GM04504 (cell line): Measurements from ENCODE around the gene FAM78A.

Source experiments
- DNase-seq: peaks from one replicate; pipeline ENCODE4 v3.0.0-alpha.2; 2012; ENCODE audit warnings: low read depth

Gene FAM78A, protein sequence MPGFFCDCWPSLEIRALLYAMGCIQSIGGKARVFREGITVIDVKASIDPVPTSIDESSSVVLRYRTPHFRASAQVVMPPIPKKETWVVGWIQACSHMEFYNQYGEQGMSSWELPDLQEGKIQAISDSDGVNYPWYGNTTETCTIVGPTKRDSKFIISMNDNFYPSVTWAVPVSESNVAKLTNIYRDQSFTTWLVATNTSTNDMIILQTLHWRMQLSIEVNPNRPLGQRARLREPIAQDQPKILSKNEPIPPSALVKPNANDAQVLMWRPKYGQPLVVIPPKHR

GRCh38 chr9:131276094-131276888 is at the start of gene FAM78A:
Gene FAM78A, minus strand, starts transcription at chr9:131276510. Its CDS starts 331 bp downstream, at chr9:131276179.
- DNase-seq = no peak

- no peak for DNase-seq
These were observed 48.7 kb upstream of the FAM78A start for GRCh38 chr9:131324736-131325679.

GRCh38 chr9:131323629-131324028 is 47.3 kb upstream of the FAM78A start:
- no peak for DNase-seq

DNA sequence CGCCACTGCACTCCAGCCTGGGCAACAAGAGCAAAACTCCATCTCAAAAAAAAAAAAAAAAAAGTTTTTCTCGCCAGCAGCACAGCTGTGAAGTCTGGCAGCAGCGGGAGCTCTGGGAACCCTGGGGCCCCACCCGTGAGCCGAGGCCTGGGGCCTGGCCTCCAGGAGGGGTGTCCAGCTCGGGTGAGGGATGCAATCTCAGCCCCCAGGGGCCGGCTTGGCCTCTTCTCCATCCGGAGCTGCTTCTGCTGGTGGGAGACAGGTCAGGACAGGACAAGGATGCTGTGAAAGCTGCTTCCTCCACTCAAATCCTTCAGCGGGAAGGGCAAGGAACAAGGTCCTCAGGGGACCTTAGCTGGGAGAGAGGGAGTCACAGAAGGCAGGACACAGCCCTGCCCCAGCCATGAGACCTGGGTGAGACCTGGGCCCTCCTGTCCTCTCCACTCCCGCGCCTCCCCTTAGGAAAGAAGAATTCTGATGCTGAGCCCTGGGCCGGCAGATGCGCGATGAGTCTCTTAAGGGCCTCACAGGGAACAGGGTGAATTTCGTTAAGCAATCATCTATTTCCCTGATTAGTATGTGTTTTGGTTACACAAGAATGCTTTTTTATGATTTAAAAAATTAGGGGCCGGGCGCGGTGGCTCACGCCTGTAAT is 43.8 kb upstream of the FAM78A start:
- no peak for DNase-seq

- DNase-seq = no peak
These were observed 43.2 kb upstream of the FAM78A start for GRCh38 chr9:131319486-131319885.

DNA sequence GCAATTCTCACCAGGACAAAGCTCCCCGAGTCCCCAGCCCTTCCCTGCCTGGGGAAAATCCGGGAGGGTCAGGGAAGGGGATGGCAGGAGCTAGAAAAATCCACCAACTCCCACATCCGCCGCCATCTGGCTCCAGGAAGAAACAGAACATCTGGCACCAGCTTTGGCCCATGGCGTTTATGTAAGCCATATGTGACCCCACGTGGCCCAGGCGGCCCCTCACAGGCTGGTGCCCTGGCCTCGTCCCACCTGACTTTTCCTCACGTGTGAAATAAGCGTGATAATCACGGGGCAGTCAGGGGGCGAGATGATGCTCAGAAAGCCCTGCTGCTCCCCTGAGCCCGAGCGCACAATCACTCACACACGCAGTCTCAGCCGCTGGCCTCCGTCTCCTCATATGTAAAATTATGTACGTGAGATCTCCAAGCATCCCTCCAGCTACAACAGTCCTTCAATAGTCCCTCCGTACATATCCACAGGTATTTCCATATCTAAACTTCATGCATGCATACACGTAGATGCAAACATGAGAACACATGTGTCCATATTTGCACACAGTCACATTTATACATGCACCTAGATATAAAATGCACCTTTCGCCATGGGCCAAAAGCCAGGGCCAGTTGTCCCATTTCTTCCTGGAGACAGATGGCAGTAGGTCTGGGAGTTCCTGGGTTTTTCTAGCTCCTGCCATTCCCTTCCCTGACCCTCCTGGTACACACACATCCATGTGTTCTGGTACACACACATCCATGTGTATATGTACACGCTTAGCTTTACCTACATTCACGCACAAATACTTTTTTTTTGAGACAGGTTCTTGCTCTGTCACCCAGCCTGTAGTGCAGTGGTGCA is 42.1 kb upstream of the FAM78A start:
- no peak for DNase-seq

DNA sequence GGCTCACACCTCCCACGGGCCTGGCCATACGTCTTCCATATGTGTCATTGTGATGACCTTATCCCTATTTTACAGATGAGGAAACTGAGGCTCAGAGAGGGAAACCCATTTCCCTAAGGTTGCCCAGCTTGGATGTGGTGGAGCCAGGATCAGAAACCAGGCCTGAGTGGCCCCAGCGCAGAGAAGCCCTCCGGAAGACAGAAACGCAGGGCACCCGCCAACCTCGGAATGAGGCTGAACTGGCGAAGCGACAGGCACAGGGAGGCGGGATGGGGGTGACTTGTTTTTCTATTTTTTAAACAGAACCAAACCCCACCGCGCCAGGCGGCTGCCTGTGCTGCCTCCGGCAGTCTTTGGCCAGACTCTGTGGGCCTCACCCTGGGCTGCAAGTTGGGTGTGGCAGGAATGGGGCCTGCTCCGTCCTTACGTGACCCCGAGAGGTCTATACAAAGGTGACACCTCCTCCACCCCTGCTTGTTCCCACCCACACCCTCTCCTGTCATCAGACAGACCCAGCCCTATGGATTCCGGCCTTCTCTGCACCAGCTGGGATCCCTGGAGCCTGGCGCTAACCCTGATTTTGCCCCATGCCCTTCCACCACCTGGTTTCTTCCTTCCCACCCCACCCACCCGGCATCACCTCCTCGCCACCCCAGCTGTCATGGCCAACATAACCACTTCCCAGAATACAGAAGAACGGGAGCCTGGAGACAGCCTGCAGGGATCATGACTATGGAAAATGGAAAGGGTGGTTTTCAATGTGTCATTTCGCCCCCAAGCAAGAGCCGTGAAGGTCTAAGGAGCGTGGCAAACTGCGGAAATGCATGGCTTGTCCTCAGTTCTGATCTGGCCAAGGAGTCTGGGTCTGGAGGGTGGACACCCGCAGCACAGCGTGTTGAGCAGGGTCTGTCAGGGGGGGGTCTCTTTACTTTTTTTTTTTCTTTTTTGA is 36.8 kb upstream of the FAM78A start:
- DNase-seq = no peak

GRCh38 chr9:131312246-131312645 is 35.9 kb upstream of the FAM78A start:
- DNase-seq = no peak

DNA sequence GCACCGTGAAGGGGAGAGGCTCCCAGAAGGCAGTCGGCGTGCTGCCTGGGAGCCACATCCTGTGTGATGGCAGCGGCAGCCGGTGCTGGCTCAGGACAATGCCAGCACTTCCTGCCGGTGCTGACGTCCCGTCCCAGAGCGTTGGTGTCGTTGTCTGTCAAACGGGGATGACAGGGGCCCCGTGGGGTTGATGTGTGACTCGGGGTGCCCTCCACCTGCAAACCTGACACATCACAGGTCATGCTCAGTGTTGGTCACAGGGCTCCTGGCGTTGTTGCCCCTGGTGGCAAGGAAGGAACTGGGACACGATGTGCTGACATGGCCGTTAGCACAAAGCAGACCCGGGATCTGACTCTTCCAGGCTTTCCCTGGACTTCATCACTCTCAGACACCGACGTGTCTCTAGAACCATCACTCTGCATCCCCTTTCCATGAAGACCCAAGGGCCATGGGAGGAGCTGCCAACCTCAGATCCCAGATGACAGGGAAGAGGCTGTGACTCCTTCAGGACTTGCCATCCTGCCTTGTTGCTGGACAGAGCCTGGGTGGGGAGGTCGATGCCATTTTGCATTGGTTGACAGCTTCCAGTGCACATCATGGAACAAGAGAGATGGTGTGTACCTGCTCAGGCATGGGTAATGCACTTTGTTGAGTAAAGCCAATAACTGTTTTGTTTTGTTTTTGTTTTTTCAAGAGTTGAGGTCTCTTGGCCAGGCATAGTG is 34.7 kb upstream of the FAM78A start:
- no peak for DNase-seq

DNA sequence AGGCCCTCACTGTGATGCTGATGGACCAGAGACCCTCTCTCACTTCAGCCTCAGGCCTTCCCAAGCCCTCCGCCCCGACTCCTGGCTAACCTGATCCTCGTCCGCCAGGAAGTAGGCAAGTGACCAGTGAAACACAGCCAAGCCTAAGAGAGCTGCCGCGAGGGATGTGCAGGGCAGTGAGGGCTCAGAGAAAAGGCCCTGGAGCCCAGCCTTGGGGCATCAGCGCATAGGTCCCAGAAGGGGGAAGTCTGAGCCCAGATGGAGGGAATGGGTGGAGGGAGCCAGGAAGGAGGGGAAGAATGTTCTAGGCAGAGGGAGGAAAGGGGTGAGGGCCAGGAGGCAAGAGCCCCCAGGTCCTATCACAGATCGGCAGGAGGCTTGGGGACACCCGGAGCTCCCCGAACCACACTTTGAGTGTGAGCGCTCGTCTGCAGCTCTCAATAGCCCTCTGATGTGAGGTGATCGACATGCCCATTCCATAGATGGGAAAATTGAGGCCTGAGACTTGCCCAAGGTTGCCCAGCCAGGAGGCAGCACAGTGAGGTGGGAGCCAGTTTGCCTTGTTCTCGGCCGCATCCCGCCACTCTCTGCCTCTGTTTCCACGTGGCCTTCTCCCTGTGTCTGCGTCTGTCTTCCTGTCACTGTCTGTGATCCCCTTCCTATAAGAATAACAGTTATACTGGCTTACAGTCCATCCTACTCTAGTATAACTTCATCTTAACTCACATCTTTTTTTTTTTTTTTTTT is 33.4 kb upstream of the FAM78A start:
- no peak for DNase-seq

DNA sequence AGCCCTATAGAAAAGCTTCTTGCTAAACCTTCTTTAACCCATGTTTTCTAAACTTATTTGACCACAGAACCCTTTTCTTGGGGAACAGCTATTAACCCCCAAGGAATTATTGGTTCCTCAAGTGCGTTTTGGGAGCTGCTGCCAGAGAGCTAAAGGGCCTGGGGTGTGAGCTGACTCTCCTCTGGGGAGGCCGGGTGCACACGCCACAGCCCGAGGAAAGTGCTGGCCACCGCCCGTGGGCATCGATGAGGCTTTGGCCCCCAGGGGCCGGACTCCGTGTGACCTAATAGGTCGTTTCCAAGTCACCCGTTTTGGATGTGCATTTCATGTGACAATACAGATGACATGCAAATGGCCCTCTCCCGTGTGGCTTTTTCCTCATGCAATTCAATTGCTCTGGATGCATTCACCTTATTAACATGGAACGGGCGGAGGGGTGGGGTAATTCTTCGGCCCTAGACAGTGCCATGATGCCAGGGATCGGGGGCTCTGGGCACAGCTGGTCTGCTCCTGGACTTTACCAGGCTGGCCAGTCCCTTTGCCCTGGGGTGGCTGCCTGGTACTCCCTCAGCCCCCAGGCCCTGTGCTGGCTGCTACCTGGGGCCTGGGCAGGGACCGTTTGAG is 32.7 kb upstream of the FAM78A start:
- DNase-seq = no peak

- no peak for DNase-seq
These were observed 32.1 kb upstream of the FAM78A start for GRCh38 chr9:131308452-131308851.

DNA sequence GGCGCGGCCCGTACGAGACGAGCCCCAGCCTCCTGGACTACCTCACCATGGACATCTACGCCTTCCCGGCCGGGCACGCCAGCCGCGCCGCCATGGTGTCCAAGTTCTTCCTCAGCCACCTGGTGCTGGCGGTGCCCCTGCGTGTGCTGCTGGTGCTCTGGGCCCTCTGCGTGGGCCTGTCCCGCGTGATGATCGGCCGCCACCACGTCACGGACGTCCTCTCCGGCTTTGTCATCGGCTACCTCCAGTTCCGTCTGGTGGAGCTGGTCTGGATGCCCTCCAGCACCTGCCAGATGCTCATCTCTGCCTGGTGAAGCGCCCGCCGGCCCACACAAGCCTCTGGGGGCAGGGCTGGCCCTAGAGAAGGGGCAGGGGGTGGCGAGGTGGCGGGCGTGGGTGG is 31.7 kb upstream of the FAM78A start:
- DNase-seq = no peak

GRCh38 chr9:131306397-131307004 is 30.2 kb upstream of the FAM78A start:
- DNase-seq = no peak

DNA sequence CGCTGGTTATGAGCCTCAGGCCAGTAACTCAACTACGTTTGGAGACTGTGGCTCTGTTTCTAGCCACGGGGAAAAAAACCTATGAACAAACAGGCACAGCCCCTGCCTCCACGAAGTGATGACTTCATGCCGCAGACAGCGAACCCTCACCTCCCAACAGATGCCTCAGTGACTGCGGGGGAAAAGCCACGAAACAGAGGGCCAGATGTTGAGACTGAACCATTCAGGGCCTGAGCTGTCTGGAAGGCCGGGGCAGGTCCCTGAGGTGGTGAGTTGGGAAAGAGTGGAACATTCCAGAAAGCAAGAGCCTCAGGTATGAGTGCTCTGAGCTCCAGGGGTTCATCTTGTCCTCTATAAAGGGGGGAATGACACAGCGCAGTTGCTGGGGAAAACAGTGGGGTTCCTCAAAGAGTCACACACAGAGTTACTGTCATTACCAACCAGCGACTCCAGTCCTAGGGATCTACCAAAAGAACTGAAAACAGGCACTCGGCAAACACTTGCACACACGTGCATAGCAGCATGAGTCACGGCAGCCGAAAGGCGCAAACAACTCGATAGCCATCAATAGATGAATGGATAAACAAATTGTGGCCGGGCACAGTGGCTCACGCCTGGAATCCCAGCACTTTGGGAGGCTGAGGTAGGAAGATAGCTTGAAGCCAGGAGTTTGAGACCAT is 28.5 kb upstream of the FAM78A start:
- DNase-seq = no peak

DNA sequence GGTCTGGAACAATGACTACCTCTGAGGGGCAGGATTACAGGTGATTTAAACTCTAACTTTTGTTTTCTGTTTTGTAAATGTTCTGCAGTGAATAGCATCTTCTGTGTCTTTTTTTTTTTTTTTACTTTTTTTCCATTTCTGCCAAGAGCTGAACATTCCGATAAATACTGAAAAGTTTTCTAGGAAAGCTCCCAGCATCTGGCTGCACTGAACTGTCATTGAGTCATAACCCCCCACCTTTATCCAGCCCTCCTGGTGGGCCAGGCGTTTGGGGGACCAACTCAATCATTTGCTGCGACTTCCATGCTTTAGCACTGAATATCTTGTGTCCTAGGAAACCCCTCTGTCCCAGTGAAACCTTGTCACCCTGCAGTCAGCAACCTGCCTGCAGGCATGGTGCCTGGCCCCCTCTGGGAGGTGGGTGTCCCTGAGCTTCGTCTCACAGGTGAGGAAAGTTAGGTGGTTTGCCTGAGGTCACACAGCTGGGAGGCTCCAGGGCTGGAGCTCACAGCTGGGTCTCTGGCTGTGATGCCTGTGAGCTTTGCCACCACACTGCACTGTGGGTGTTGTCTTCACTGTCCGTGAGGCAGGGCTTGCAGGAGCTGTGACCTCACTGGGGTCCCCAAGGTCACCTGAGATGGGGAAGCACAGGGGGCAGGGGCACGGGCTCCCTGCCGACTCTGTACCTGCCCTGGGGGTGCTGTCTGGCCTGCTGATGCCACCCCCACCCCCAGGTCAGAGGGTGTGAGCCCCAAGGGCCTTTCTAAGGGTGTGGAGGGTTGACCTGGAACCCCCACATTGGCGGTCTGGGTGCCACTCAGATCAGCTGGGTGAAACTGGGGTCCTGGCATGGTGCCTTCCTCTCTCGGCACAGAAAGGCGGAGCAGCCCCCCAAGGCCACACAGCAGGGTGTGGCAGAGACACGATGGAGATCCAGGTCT is 27.3 kb upstream of the FAM78A start:
- no peak for DNase-seq
